Astrocyte of the cerebellum (primary cell): ENCODE data around the gene SPAG9.
"Not testable (repeated sequence)": the region's sequence is repeated elsewhere in the genome, so short reads cannot be mapped to it uniquely, and the experiment has no call there.

ENCODE experiments used
- DNase-seq: peaks from one replicate; pipeline ENCODE4 v3.0.0-alpha.2; 2011; ENCODE audit warnings: low read depth
- H3K4me3 ChIP-seq: 2 replicates; pipeline ENCODE4 v1.5.1; 2011; ENCODE audit warnings: mild to moderate bottlenecking, low read depth, low read length, moderate library complexity
- CTCF ChIP-seq: IDR thresholded peaks from 2 replicates; pipeline ENCODE4 v1.5.1; 2012; ENCODE audit warnings: low read length, low read depth, moderate library complexity, mild to moderate bottlenecking; ENCODE audit errors: missing control alignments
- in situ Hi-C: cut with HindIII; loops from 2 replicates; pipeline ENCODE4 v1.10.0; 2017; ENCODE audit warnings: low sequenced_read_pairs

The SPAG9 gene

DNA sequence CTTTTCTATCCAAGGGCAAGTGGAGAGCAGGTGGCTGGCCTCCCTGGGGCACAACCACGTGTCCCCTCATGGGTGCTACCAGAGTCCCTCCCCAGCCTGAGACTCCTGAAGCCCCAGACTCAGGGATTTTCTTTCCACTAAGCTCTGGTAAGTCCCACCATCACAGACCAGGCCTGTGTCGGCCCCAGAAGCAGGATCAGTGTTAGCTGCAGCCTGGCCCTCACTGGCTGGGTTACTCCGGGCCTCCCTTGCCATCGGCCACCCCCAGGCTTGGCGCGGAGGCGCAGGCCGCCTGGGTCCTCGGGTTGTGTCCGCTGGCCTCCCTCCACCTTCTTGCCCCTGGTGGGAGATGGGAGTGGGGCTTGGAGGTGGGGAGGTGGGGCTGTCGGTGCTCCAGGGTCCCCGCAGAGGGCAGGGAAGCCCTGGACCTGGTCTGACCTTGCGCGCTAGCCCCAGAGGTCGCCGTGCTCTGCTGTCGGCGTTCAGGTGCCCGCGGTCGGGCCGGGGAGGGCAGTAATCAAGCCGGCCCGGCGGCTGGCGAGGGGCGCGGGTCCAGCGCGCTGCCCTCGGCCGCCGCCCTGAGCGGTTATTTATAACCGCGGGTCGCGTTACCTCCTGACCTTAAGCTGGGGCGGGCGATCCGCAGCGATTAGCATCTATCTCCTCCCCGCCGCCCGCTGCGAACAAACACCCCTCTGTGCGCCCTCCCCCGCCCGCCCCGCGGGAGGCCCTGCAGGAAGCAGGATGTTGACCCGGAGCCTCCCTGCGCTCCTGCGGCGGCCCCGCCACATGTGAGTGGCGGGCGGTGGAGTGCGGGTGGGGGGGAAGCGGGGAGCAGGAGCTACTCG lies 176.4 kb downstream of the SPAG9 start:
- no peak overlapping the region for H3K4me3 ChIP-seq
- DNase-seq: no peak
- no peak for TF ChIP-seq CTCF
- in situ Hi-C loops: loop anchor here (10.0 kb wide), 1 partner anchor 99 kb away; no protein-coding TSS in a partner anchor

GRCh38 chr17:50943575-50943933 lies 177.1 kb downstream of the SPAG9 start:
- in situ Hi-C loops: loop anchor here (10.0 kb wide), 1 partner anchor 99 kb away; no protein-coding TSS in a partner anchor
- no peak for TF ChIP-seq CTCF
- DNase-seq: no peak
- no peak overlapping the region for H3K4me3 ChIP-seq

GRCh38 chr17:50941676-50942048 lies 179.0 kb downstream of the SPAG9 start:
- not testable (repeated sequence) for DNase-seq, H3K4me3 ChIP-seq
- in situ Hi-C loops: loop anchor here (10.0 kb wide), 1 partner anchor 97 kb away; no protein-coding TSS in a partner anchor

- H3K4me3 ChIP-seq: no peak overlapping the region
- DNase-seq: no peak
- TF ChIP-seq CTCF: no peak
- in situ Hi-C loops: loop anchor here (10.0 kb wide), 1 partner anchor 95 kb away; no protein-coding TSS in a partner anchor
Observed at GRCh38 chr17:50939795-50940684, 180.6 kb downstream of the SPAG9 start.

DNA sequence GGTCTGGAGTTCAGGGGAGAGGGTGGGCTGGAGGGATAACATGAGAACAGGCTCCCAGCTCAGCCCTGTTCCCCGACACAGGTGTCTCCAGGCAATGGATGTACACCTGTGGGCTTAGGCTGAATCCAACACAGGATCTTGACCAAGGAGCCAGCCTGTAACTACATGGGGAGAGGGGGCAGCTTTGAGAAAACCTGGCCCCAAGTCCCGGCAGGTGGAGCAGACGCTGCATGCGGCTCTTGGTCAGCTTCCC lies 181.2 kb downstream of the SPAG9 start:
- H3K4me3 ChIP-seq: no peak overlapping the region
- TF ChIP-seq CTCF: no peak
- DNase-seq: no peak
- in situ Hi-C loops: no loop called here

DNA sequence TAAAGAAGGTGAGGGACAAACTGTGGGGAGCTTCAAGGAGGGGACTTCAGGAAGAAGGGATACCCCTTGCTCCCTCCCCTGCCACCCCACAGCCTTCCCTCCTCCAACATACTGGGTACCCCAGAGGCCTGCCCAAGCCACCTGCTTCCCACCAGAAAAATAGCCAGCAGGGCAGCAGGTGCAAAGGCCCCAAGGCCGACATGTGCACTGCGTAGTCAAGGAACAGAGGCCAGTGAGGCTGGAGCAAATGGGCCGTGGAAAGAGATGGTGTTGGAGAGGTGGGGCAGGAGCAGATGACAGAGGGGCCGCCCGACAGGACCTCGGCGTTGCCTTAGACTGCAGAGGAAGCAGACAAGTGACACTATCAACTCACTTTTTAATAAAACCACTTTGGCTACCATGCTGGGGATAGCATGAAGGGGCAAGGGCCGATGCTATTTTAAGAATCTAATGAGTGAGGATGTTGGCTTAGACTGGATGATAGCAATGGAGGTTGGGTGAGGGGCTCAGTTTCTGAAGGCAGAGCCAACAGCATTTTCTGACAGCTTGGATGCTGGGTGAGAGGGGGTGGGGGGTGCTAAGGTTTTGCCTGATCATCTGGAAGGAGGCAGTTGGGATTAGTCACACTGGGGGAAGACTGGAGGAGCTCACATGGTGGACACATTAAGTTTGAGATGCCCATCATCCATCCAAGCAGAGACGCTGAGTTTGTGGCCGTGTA lies 181.7 kb downstream of the SPAG9 start:
- H3K4me3 ChIP-seq: no peak overlapping the region
- no peak for TF ChIP-seq CTCF
- in situ Hi-C loops: no loop called here
- no peak for DNase-seq
